Breast epithelium (tissue), 3 donors: ENCODE data around the gene CADPS.

ENCODE experiments used
- CTCF ChIP-seq, 3 donors: fragments of 450-650 bp; IDR thresholded peaks; one replicate each; pipeline ENCODE4 v1.5.1; 2016 to 2017; ENCODE audit warnings: antibody characterized with exemption in 3 of 3, mild to moderate bottlenecking in 3 of 3, moderate library complexity in 3 of 3
- POLR2A ChIP-seq: fragments of 450-650 bp; IDR thresholded peaks from one replicate; pipeline ENCODE4 v1.6.1; 2016; ENCODE audit warnings: antibody characterized with exemption, mild to moderate bottlenecking, moderate library complexity
- POLR2AphosphoS5 ChIP-seq, 3 donors: sonication (generic); formaldehyde crosslinking; IDR thresholded peaks; one replicate each; pipeline ENCODE4 v1.6.1; 2017; ENCODE audit warnings: antibody characterized with exemption in 3 of 3

GRCh38 chr3:62368705-62369475 lies 506.3 kb downstream of the CADPS start:
- TF ChIP-seq CTCF (IDR thresholded peaks at IDR 0.05) (no peak), POLR2AphosphoS5 (IDR thresholded peaks at IDR 0.05) (no peak), POLR2A (no peak)
